Upper lobe of right lung (tissue), 1 donor: ENCODE measurements around the gene ATG16L2. TPM values are rescaled to one million over a fixed set of nuclear protein-coding genes. Genes with fewer than 3 reads are reported as not detected.

Experiments
- ATAC-seq: fragments of 200-7000 bp; cut with Tn5 transposase; one replicate; pipeline ENCODE4 v1.9.1; 2020; ENCODE audit warnings: mild to moderate bottlenecking, moderate library complexity
- DNase-seq: peaks from one replicate; pipeline ENCODE4 v3.0.0-alpha.2; 2020
- H3K27ac ChIP-seq: fragments of 200-600 bp; one replicate; pipeline ENCODE4 v1.8.0; 2022
- H3K27me3 ChIP-seq: fragments of 200-600 bp; one replicate; pipeline ENCODE4 v1.8.0; 2022; ENCODE audit warnings: mild to moderate bottlenecking
- H3K36me3 ChIP-seq: fragments of 200-600 bp; one replicate; pipeline ENCODE4 v1.8.0; 2022
- H3K4me1 ChIP-seq: fragments of 200-600 bp; one replicate; pipeline ENCODE4 v1.8.0; 2022
- H3K4me3 ChIP-seq: fragments of 200-600 bp; one replicate; pipeline ENCODE4 v1.8.0; 2022; ENCODE audit warnings: mild to moderate bottlenecking
- H3K9me3 ChIP-seq: fragments of 200-600 bp; one replicate; pipeline ENCODE4 v1.8.0; 2022
- CTCF ChIP-seq: fragments of 200-600 bp; IDR thresholded peaks from one replicate; pipeline ENCODE4 v1.8.0; 2022; ENCODE audit warnings: antibody characterized with exemption
- intact Hi-C: fragments of 100-400 bp; cut with DNase I; formaldehyde crosslinking; loops from one replicate; pipeline ENCODE4 v1.11.0; 2022
- total RNA-seq: library from RNA; stranded (reverse); fragmentation: NEBNext Ultra II Directional; extraction: Animal tissue kit (Norgen Biotek cat#: 25700); gene quantifications from one replicate; pipeline ENCODE4 v1.2.1, GENCODE V29; 2021
- donor health status: DM: no; HTN: yes; CAD: no; lungs with severe emphysema.

The ATG16L2 gene
- total RNA-seq, 1 donor from 2014 or later: 77.5 TPM

GRCh38 chr11:72792437-72793021 lies 21.7 kb upstream of the ATG16L2 start:
- Histone ChIP-seq H3K27me3 (no peaks in the 10 kb centered on the region), H3K4me1 (peaks cover 35% of the 10 kb centered on the region), H3K9me3 (no peaks in the 10 kb centered on the region), H3K27ac (peak overlapping the region; percentile 87), H3K36me3 (no peaks in the 10 kb centered on the region), H3K4me3 (no peak overlapping the region)
- no peak for TF ChIP-seq CTCF
- DNase-seq: no peak
- intact Hi-C loops: loop anchor here (5.0 kb wide), 1 partner anchor 65 kb away; no protein-coding TSS in a partner anchor
- ATAC-seq: no peak

- Histone ChIP-seq H3K4me3 (peak overlapping the region; percentile 68), H3K27ac (peak overlapping the region; percentile 87), H3K9me3 (no peaks in the 10 kb centered on the region), H3K27me3 (no peaks in the 10 kb centered on the region), H3K4me1 (peaks cover 33% of the 10 kb centered on the region), H3K36me3 (no peaks in the 10 kb centered on the region)
- intact Hi-C loops: loop anchor here (5.0 kb wide), 1 partner anchor 66 kb away; no protein-coding TSS in a partner anchor
- no peak for TF ChIP-seq CTCF
- DNase-seq (no peak), ATAC-seq (no peak)
Observed at GRCh38 chr11:72793076-72793424, 21.2 kb upstream of the ATG16L2 start.

- intact Hi-C loops: loop anchor here (5.0 kb wide), 1 partner anchor 66 kb away; no protein-coding TSS in a partner anchor
- H3K27me3 ChIP-seq: no peaks in the 10 kb centered on the region
Observed at GRCh38 chr11:72793425-72794367, 20.5 kb upstream of the ATG16L2 start, which contains the start of gene STARD10. STARD10 (minus strand) TSS chr11:72794047; CDS start chr11:72781181, 12,866 bp downstream.

GRCh38 chr11:72798361-72798760 lies 15.8 kb upstream of the ATG16L2 start:
- no peak overlapping the region for H3K27ac ChIP-seq
- H3K27me3 ChIP-seq: no peaks in the 10 kb centered on the region
- TF ChIP-seq CTCF: no peak
- intact Hi-C loops: no loop called here
- no peak overlapping the region for H3K4me3 ChIP-seq
- peaks cover 7% of the 10 kb centered on the region for H3K4me1 ChIP-seq
- H3K9me3 ChIP-seq: no peaks in the 10 kb centered on the region
- DNase-seq (no peak), ATAC-seq (no peak)
- no peaks in the 10 kb centered on the region for H3K36me3 ChIP-seq

More at GRCh38 chr11:72793425-72794367, 20.5 kb upstream of the ATG16L2 start, which contains the start of gene STARD10:
- peak; percentile 98 for DNase-seq
- H3K4me1 ChIP-seq: peaks cover 28% of the 10 kb centered on the region
- H3K4me3 ChIP-seq: peak within 1 kb of the TSS; percentile 68
- H3K9me3 ChIP-seq: no peaks in the 10 kb centered on the region
- TF ChIP-seq CTCF: peak; percentile 95
- H3K36me3 ChIP-seq: no peaks in the 10 kb centered on the region
- H3K27ac ChIP-seq: peak within 1 kb of the TSS; percentile 87
- ATAC-seq: peak; percentile 97

GRCh38 chr11:72799441-72799840 lies 14.8 kb upstream of the ATG16L2 start:
- intact Hi-C loops: no loop called here
- Histone ChIP-seq H3K4me1 (peaks cover 3% of the 10 kb centered on the region), H3K36me3 (no peaks in the 10 kb centered on the region), H3K9me3 (no peaks in the 10 kb centered on the region), H3K4me3 (no peak overlapping the region), H3K27ac (no peak overlapping the region), H3K27me3 (no peaks in the 10 kb centered on the region)
- no peak for TF ChIP-seq CTCF
- DNase-seq: no peak
- no peak for ATAC-seq
